ENCODE results near the gene ASCC3. TPM values are rescaled to one million over a fixed set of nuclear protein-coding genes. Genes with fewer than 3 reads are reported as not detected.

The ASCC3 gene
- total RNA-seq, 1 experiment from 2014 or later, result 45.6 TPM

GRCh38 chr6:100618351-100618671 is 262.8 kb downstream of the ASCC3 start:
- Mint-ChIP-seq H3K4me1 (ENCODE audit: low read depth, unreplicated experiment) (peaks cover 7% of the 10 kb centered on the region), H3K36me3 (ENCODE audit: insufficient read depth, unreplicated experiment) (no peaks in the 10 kb centered on the region), H3K27ac (ENCODE audit: unreplicated experiment) (no peak overlapping the region), H3K27me3 (ENCODE audit: unreplicated experiment) (no peaks in the 10 kb centered on the region), H3K4me3 (ENCODE audit: low read depth, unreplicated experiment) (no peak overlapping the region), H3K9me3 (ENCODE audit: low read depth, unreplicated experiment) (no peaks in the 10 kb centered on the region)
- TF ChIP-seq, protein P1, sequence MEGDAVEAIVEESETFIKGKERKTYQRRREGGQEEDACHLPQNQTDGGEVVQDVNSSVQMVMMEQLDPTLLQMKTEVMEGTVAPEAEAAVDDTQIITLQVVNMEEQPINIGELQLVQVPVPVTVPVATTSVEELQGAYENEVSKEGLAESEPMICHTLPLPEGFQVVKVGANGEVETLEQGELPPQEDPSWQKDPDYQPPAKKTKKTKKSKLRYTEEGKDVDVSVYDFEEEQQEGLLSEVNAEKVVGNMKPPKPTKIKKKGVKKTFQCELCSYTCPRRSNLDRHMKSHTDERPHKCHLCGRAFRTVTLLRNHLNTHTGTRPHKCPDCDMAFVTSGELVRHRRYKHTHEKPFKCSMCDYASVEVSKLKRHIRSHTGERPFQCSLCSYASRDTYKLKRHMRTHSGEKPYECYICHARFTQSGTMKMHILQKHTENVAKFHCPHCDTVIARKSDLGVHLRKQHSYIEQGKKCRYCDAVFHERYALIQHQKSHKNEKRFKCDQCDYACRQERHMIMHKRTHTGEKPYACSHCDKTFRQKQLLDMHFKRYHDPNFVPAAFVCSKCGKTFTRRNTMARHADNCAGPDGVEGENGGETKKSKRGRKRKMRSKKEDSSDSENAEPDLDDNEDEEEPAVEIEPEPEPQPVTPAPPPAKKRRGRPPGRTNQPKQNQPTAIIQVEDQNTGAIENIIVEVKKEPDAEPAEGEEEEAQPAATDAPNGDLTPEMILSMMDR (IDR thresholded peaks at IDR 0.05; ENCODE audit: unreplicated experiment), result no peak
- DNase-seq, result no peak
- intact Hi-C loops (cut with micrococcal nuclease; ENCODE audit: unreplicated experiment), result no loop called here
- CTCF ChIA-PET, result no interaction called here
- BruUV-seq (replicated peaks), result no TSS peak

DNA sequence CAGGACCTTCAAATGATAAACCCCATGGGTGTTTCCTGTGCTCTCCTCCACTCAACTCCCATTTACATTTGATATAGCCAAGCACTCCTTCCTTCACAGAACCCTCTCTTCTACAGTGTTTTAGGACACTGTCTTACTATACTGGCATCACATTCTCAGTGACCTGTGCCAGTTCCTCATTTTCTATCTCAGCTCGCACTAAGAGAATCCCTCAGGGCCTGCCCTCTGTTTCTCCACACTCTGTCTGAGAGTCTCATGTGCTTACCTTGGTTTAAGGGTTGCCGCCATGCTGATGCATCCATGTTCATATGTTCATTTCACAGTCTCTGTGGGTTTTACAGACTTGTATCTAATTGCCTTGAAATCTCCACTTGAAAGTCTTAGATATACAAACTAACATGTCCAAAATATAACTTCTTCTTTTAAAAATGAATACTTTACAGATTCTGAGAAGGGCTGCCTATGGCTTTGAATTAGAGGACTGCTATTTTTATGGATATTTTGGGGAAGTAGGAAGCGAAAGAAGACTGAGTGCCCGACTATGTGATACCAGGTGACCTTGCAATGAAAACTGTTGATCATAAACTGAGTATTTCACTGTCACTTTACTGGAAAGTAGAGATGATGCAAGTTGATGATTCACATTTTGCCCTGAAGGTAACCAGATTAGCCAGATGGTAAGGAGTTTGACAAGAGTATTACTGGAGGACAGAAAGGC is 263.3 kb downstream of the ASCC3 start:
- TF ChIP-seq, protein P1 (IDR thresholded peaks at IDR 0.05; ENCODE audit: unreplicated experiment), result no peak
- Mint-ChIP-seq H3K4me3 (ENCODE audit: low read depth, unreplicated experiment) (no peak overlapping the region), H3K9me3 (ENCODE audit: low read depth, unreplicated experiment) (no peaks in the 10 kb centered on the region), H3K36me3 (ENCODE audit: insufficient read depth, unreplicated experiment) (no peaks in the 10 kb centered on the region), H3K27me3 (ENCODE audit: unreplicated experiment) (no peaks in the 10 kb centered on the region), H3K27ac (ENCODE audit: unreplicated experiment) (no peak overlapping the region), H3K4me1 (ENCODE audit: low read depth, unreplicated experiment) (peaks cover 7% of the 10 kb centered on the region)
- DNase-seq, result no peak
- intact Hi-C loops (cut with micrococcal nuclease; ENCODE audit: unreplicated experiment), result no loop called here
- CTCF ChIA-PET, result no interaction called here
- BruUV-seq (replicated peaks), result no TSS peak

DNA sequence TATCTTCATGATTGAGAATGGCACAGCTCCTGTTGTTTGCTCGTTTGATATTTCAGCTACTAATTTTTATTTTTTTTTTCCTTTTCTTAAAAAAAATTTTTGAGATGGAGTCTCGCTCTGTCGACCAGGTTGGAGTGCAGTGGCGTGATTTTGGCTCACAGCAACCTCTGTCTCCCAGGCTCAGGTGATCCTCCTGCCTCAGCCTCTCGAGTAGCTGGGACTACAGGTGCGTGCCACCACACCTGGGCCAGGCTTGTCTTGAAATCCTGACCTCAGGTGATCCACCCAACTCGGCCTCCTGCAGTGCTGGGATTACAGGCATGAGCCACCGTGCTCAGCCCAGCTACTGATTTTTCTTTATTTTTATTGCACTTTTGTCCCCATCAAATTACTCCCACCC is 266.2 kb downstream of the ASCC3 start:
- CTCF ChIA-PET, result no interaction called here
- no TSS peak for BruUV-seq (replicated peaks)
- no peak for DNase-seq
- Mint-ChIP-seq H3K27ac (ENCODE audit: unreplicated experiment) (no peak overlapping the region), H3K4me1 (ENCODE audit: low read depth, unreplicated experiment) (peaks cover 7% of the 10 kb centered on the region), H3K27me3 (ENCODE audit: unreplicated experiment) (no peaks in the 10 kb centered on the region), H3K9me3 (ENCODE audit: low read depth, unreplicated experiment) (no peaks in the 10 kb centered on the region), H3K4me3 (ENCODE audit: low read depth, unreplicated experiment) (no peak overlapping the region), H3K36me3 (ENCODE audit: insufficient read depth, unreplicated experiment) (no peaks in the 10 kb centered on the region)
- TF ChIP-seq, protein P1 (IDR thresholded peaks at IDR 0.05; ENCODE audit: unreplicated experiment), result no peak
- intact Hi-C loops (cut with micrococcal nuclease; ENCODE audit: unreplicated experiment), result no loop called here

- H3K36me3 Mint-ChIP-seq (ENCODE audit: insufficient read depth, unreplicated experiment), result no peaks in the 10 kb centered on the region
These were observed 266.7 kb downstream of the ASCC3 start for GRCh38 chr6:100614386-100614785.

More at GRCh38 chr6:100614386-100614785, 266.7 kb downstream of the ASCC3 start:
- intact Hi-C loops (cut with micrococcal nuclease; ENCODE audit: unreplicated experiment), result no loop called here
- no peak overlapping the region for H3K27ac Mint-ChIP-seq (ENCODE audit: unreplicated experiment)
- TF ChIP-seq, protein P1 (IDR thresholded peaks at IDR 0.05; ENCODE audit: unreplicated experiment), result no peak
- H3K27me3 Mint-ChIP-seq (ENCODE audit: unreplicated experiment), result no peaks in the 10 kb centered on the region
- CTCF ChIA-PET, result no interaction called here
- no peak for DNase-seq
- no TSS peak for BruUV-seq (replicated peaks)
- no peak overlapping the region for H3K4me3 Mint-ChIP-seq (ENCODE audit: low read depth, unreplicated experiment)
- no peaks in the 10 kb centered on the region for H3K9me3 Mint-ChIP-seq (ENCODE audit: low read depth, unreplicated experiment)
- H3K4me1 Mint-ChIP-seq (ENCODE audit: low read depth, unreplicated experiment), result peaks cover 7% of the 10 kb centered on the region
